Measurements from ENCODE around the gene MED27.

The MED27 gene

DNA sequence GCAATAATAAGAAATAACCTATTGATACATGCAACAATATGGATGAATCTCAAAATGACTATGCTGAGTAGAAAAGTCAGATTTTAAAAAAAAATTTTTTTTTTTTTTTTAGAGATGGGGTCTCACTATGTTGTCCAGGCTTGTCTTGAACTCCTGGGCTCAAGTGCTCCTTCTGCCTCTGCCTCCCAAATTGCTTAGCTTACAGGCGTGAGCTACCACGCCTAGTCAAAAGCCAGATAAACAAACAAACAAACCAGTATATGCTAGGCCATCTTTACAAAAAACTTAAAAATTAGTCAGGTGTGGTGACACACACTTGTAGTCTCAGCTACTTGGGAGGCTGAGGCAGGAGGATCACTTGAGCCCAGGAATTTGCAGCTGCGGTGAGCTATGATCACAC, 79.0 kb downstream of the MED27 start:
- DNase-seq (ENCODE audit: low read depth, low spot score) = no peak

GRCh38 chr9:131999692-132000551, 79.7 kb downstream of the MED27 start:
- no peak for DNase-seq (ENCODE audit: low read depth, low spot score)

DNA sequence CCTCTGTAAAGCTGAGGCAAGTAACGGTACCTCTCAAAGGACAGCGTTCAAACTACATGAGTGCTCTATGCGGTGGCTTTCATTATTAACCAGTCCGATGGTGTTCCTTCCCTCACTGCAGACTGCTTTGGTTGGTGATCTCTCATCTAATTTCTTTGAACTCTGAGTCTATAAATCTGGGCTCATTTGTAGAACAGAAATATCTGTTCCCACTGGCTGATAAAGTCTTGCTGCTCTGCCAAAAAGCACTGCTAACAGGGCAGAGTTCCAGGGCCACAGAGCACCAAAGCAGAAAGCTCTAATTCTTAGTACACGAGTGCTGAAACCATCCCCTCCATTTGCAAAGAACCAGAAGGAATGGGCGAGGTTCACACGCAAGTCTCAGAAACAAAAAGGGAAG, 81.9 kb downstream of the MED27 start:
- no peak for DNase-seq (ENCODE audit: low read depth, low spot score)

- DNase-seq (ENCODE audit: low read depth, low spot score) = no peak
Observed at GRCh38 chr9:131997076-131997475, 82.6 kb downstream of the MED27 start.

DNA sequence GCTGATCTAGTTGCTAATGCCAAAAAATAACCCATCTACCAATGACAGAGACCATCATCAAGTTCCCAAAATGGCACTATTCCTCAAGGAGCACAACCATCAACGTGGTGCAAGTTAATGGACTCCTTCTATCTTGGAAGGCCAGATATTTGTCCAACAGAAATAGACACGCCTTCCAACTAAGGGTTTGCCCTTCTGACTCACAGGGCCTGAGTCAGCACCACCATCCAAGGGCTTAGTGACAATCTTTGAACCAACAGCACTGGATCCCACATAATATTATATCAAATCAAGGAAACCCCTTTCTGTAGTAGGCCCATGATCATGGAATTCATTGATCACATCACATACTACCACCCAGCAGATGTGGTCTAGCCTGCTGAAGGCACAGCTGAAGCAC, 84.3 kb downstream of the MED27 start:
- no peak for DNase-seq (ENCODE audit: low read depth, low spot score)

- no peak for DNase-seq (ENCODE audit: low read depth, low spot score)
Observed at GRCh38 chr9:131994364-131995125, 85.1 kb downstream of the MED27 start.

- no peak for DNase-seq (ENCODE audit: low read depth, low spot score)
Observed at GRCh38 chr9:131992906-131993657, 86.6 kb downstream of the MED27 start.

DNA sequence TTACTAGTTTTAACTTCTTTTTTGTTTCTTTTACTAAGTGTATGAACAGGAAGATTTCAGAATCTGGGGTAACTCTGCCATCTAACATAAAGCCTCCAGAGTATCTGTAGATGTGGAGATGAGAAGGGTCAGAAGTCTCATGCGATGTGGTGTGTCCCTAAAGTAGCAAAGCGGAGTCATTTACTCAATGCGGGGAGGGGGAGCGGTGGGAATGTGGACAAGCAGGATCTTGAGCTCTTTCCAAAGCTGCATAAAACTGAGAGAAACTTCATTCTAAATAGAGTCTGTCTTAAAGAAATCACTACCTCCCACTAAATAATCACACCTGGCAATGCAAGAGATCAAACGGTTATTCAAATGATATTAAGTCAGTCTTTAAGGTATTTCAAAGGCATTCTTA, 92.4 kb downstream of the MED27 start:
- no peak for DNase-seq (ENCODE audit: low read depth, low spot score)

GRCh38 chr9:131986576-131986975, 93.1 kb downstream of the MED27 start:
- DNase-seq (ENCODE audit: low read depth, low spot score) = no peak

- DNase-seq (ENCODE audit: low read depth, low spot score) = no peak
Observed at GRCh38 chr9:131986089-131986488, 93.6 kb downstream of the MED27 start.

DNA sequence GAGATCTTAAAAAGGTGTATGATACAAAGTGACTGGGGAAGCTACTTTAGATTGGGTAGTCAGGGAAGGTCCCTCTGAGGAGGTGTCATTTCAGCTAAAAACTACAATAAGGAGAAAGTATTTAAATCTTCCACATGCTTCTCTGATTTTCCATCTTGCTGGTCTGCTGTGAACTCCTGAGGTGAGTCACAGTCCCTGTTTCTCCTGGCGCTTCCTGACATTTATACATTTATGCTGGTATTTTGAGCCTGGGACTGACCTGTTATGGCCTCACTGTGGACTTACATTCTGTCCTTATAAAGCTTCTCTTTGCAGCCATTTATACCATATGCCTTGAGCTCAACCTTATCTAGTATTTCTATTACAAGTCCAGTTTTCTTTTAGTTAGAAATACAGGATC, 95.1 kb downstream of the MED27 start:
- no peak for DNase-seq (ENCODE audit: low read depth, low spot score)

GRCh38 chr9:131982671-131983239, 96.9 kb downstream of the MED27 start:
- no peak for DNase-seq (ENCODE audit: low read depth, low spot score)

DNA sequence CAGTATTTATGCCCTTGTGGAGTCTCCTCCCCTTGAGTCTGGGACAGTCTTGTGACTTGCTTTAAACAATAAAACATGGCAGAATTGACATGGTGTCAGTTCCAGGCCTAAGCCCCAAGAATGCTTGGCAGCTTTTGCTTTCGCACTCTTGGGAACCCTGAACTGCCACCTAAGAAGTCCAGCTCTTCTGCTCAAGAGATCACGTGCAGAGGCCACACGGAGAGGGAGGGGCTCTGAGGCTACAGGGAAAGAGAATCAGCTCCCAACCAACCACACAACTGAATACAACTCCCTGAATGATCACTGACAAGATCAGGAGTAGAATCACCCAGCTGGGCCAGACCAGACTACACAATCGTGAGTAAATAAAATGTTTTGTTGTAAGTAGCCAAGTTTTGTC, 97.6 kb downstream of the MED27 start:
- DNase-seq (ENCODE audit: low read depth, low spot score) = no peak

- no peak for DNase-seq (ENCODE audit: low read depth, low spot score)
Observed at GRCh38 chr9:131981116-131981776, 98.4 kb downstream of the MED27 start.

- no peak for DNase-seq (ENCODE audit: low read depth, low spot score)
Observed at GRCh38 chr9:131980267-131981016, 99.2 kb downstream of the MED27 start.

- no peak for DNase-seq (ENCODE audit: low read depth, low spot score)
Observed at GRCh38 chr9:131977109-131977838, 102.4 kb downstream of the MED27 start.

DNA sequence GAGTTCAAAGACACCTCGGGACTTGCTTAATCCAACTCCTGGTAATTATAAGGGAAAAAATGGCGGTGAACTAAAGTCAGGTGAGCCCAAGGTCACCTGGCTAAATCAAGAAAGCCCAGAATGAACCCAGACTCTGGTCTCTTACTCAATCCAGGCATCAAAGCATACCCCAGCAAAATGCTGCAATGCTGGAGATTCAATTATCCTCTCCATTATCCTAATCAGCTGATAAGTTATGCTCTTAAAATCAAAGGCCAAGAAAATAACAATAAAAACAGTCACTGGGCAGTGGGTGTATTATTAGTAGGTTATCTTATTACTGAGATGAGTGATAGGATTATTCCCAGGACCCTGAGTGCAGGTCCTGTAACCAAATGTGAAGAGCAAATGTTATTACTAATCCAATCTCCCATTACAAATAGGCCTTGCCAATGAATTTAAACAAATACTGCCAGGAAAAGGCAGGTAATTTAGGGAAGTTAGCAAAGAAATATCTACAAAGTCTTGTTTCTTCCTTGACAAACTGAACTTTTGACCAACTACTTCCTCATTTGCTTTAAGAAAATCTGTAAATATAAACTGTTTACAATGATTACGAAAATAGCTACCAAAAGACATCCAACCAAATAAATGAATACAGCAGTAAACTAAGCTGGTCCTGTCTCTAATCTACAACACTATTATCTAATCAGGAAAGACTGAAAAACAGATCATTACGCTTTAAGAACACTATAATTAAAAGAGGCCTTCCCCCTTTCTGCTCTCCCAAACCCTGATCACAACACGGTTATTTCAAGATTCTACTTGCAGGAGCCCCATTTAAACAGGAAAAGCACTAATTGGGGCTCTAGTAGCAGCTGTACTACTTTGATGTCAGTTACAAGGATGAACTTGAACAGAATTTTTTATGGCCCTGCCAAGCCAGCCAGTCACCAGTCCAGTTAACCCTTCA, 103.2 kb downstream of the MED27 start:
- DNase-seq (ENCODE audit: low read depth, low spot score) = no peak

- DNase-seq (ENCODE audit: low read depth, low spot score) = no peak
Observed at GRCh38 chr9:131972889-131973288, 106.8 kb downstream of the MED27 start.

Data from activated naive CD8-positive, alpha-beta T cell treated with anti-CD3 and anti-CD28 coated beads, Interleukin-2, amount 50 U/mL, for 16 hours (primary cell).